Panc1 (cell line): ENCODE measurements around the gene SCP2. TPM values are rescaled to one million over a fixed set of nuclear protein-coding genes. Genes with fewer than 3 reads are reported as not detected.

Experiments
- ATAC-seq: fragments of 200-7000 bp; cut with Tn5 transposase; 2 replicates; pipeline ENCODE4 v1.9.1; 2020; ENCODE audit warnings: mild to moderate bottlenecking, moderate library complexity
- BruUV-seq: library from RNA; stranded (reverse); fragments of 400-500 nt; replicated peaks from 2 replicates; lab custom pipeline; 2021; lab: Mats Ljungman, UMichigan
- CTCF ChIA-PET: fragments of 300-600 bp; sonication (Branson Sonifier 250); formaldehyde crosslinking; loops from one replicate; lab custom pipeline; 2022; ENCODE audit warnings: antibody characterized with exemption; lab: Charles Lee
- POLR2A ChIA-PET: fragments of 300-600 bp; sonication (Branson Sonifier 250); formaldehyde crosslinking; loops from one replicate; lab custom pipeline; 2022; ENCODE audit warnings: antibody characterized with exemption; lab: Charles Lee
- DNase-seq: peaks from one replicate; pipeline ENCODE4 v3.0.0-alpha.2; 2010; ENCODE audit warnings: low read depth, low spot score
- H3K27ac ChIP-seq: 2 replicates; pipeline ENCODE4 v1.5.1; 2011; ENCODE audit warnings: mild to moderate bottlenecking, low read length, inconsistent platforms
- H3K27me3 ChIP-seq: fragments of 200-500 bp; sonication (Bioruptor generic); 2 replicates; pipeline ENCODE4 v1.6.0; 2014; ENCODE audit warnings: low read length, inconsistent platforms; ENCODE audit not compliant: control insufficient read depth, insufficient read depth
- H3K36me3 ChIP-seq: fragments of 200-500 bp; sonication (Bioruptor generic); 2 replicates; pipeline ENCODE4 v1.5.1; 2014; ENCODE audit warnings: inconsistent platforms, mild to moderate bottlenecking, low read length, moderate library complexity; ENCODE audit not compliant: control insufficient read depth, insufficient read depth
- H3K4me1 ChIP-seq: 2 replicates; pipeline ENCODE4 v1.5.1; 2011; ENCODE audit warnings: inconsistent platforms, mild to moderate bottlenecking, low read length, moderate library complexity; ENCODE audit not compliant: control insufficient read depth, insufficient read depth
- H3K4me3 ChIP-seq, 2 experiments: 2 replicates each; pipeline ENCODE4 v1.5.1; 2011 to 2012; ENCODE audit warnings: low read depth in 2 of 2, low read length in 2 of 2, mild to moderate bottlenecking in 2 of 2, inconsistent platforms in 1 of 2, moderate library complexity in 1 of 2
- H3K9me3 ChIP-seq: fragments of 200-500 bp; sonication (Bioruptor generic); 2 replicates; pipeline ENCODE4 v1.5.1; 2014; ENCODE audit warnings: low read depth, mild to moderate bottlenecking, inconsistent platforms, low read length, moderate library complexity; ENCODE audit not compliant: control insufficient read depth, insufficient read depth
- POLR2AphosphoS5 ChIP-seq: IDR thresholded peaks from 2 replicates; pipeline ENCODE4 v1.6.1; 2012; ENCODE audit warnings: mild to moderate bottlenecking, low read depth, low read length, moderate library complexity
- SIN3A ChIP-seq: IDR thresholded peaks from 2 replicates; pipeline ENCODE4 v1.6.1; 2012; ENCODE audit warnings: low read depth, mild to moderate bottlenecking, low read length, moderate library complexity, borderline replicate concordance; ENCODE audit not compliant: insufficient read depth
- TCF7L2 ChIP-seq: IDR thresholded peaks from 2 replicates; pipeline ENCODE4 v1.6.1; 2011; ENCODE audit warnings: mild to moderate bottlenecking, low read depth, low read length, inconsistent platforms
- in situ Hi-C: cut with HindIII; loops from 2 replicates; pipeline ENCODE4 v1.10.0; 2016; ENCODE audit warnings: low sequenced_read_pairs, low pct_unique_long_range_greater_than_20kb
- intact Hi-C: fragments of 100-400 bp; cut with micrococcal nuclease; formaldehyde crosslinking; loops from one replicate; pipeline ENCODE4 v1.10.0; 2022; ENCODE audit not compliant: unreplicated experiment
- total RNA-seq: library from RNA; stranded (reverse); gene quantifications from one replicate; pipeline ENCODE4 v1.2.1, GENCODE V29; 2021; ENCODE audit not compliant: unreplicated experiment
- TF ChIP-seq, protein P1 (sequence below): fragments of 450-650 bp; IDR thresholded peaks from 2 replicates; pipeline ENCODE4 v1.5.1; 2017; ENCODE audit warnings: mild to moderate bottlenecking
- TF ChIP-seq, protein P2 (sequence below), 2 experiments: IDR thresholded peaks; 2 replicates each; pipeline ENCODE4 v1.6.1; 2011 to 2012; ENCODE audit warnings: low read depth in 2 of 2, control low read depth in 1 of 2, low read length in 1 of 2, mild to moderate bottlenecking in 1 of 2, moderate library complexity in 1 of 2; ENCODE audit not compliant: insufficient read depth in 1 of 2

The SCP2 gene
- total RNA-seq, 1 experiment from 2014 or later: 88.7 TPM

DNA sequence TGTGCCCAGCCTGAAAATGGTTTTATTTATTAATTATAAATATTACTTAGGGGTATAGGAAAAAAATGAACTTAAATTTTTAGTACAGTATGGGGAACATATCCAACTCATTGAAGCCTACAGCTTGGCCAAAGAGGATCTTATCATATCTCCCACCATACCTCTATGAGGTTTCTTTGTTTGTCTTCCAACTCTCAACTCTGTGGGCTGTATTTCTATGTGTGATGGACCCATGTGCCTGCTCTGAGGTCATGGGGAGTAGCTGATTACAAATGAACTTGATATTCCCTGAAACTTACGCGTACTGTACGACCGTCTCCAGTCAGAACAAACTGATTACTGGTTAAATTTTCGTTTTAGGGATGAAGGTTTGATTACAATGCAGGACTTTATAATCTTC, 93.5 kb downstream of the SCP2 start:
- no peaks in the 10 kb centered on the region for H3K27me3 ChIP-seq
- ChIA-PET CTCF (no interaction called here), POLR2A (no interaction called here)
- H3K36me3 ChIP-seq: no peaks in the 10 kb centered on the region
- ATAC-seq (no peak), DNase-seq (no peak)
- no peaks in the 10 kb centered on the region for H3K4me1 ChIP-seq
- no peak overlapping the region for H3K27ac ChIP-seq
- no peaks in the 10 kb centered on the region for H3K9me3 ChIP-seq
- in situ Hi-C loops (no loop called here), intact Hi-C loops (no loop called here)
- no peak for TF ChIP-seq POLR2AphosphoS5
- TF ChIP-seq TCF7L2: no peak
- TF ChIP-seq SIN3A: no peak
- TF ChIP-seq, protein P1, sequence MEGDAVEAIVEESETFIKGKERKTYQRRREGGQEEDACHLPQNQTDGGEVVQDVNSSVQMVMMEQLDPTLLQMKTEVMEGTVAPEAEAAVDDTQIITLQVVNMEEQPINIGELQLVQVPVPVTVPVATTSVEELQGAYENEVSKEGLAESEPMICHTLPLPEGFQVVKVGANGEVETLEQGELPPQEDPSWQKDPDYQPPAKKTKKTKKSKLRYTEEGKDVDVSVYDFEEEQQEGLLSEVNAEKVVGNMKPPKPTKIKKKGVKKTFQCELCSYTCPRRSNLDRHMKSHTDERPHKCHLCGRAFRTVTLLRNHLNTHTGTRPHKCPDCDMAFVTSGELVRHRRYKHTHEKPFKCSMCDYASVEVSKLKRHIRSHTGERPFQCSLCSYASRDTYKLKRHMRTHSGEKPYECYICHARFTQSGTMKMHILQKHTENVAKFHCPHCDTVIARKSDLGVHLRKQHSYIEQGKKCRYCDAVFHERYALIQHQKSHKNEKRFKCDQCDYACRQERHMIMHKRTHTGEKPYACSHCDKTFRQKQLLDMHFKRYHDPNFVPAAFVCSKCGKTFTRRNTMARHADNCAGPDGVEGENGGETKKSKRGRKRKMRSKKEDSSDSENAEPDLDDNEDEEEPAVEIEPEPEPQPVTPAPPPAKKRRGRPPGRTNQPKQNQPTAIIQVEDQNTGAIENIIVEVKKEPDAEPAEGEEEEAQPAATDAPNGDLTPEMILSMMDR: no peak
- TF ChIP-seq, protein P2, sequence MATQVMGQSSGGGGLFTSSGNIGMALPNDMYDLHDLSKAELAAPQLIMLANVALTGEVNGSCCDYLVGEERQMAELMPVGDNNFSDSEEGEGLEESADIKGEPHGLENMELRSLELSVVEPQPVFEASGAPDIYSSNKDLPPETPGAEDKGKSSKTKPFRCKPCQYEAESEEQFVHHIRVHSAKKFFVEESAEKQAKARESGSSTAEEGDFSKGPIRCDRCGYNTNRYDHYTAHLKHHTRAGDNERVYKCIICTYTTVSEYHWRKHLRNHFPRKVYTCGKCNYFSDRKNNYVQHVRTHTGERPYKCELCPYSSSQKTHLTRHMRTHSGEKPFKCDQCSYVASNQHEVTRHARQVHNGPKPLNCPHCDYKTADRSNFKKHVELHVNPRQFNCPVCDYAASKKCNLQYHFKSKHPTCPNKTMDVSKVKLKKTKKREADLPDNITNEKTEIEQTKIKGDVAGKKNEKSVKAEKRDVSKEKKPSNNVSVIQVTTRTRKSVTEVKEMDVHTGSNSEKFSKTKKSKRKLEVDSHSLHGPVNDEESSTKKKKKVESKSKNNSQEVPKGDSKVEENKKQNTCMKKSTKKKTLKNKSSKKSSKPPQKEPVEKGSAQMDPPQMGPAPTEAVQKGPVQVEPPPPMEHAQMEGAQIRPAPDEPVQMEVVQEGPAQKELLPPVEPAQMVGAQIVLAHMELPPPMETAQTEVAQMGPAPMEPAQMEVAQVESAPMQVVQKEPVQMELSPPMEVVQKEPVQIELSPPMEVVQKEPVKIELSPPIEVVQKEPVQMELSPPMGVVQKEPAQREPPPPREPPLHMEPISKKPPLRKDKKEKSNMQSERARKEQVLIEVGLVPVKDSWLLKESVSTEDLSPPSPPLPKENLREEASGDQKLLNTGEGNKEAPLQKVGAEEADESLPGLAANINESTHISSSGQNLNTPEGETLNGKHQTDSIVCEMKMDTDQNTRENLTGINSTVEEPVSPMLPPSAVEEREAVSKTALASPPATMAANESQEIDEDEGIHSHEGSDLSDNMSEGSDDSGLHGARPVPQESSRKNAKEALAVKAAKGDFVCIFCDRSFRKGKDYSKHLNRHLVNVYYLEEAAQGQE (IDR thresholded peaks at IDR 0.05; ENCODE audit: insufficient read depth in 1 of 2, low read depth in 2 of 2, low read length in 1 of 2): no peak
- BruUV-seq: no TSS peak
- H3K4me3 ChIP-seq: no peak overlapping the region

DNA sequence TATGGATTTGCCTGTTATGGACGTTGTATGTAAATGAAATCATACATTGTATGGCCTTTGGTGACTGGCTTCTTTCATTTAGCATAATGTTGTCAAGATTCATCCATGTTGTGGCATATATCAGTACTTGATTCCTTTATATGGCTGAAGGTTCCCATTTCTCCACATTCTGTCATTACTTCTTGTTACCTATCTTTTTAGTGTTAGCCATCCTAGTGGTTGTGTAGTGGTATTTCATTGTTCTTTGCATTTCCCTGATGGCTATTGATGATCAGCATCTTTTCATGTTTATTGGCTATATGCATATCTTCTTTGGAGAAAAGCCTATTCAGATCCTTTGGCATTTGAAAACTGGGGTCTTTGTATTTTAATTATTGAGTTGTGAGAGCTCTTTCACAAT, 95.1 kb downstream of the SCP2 start:
- intact Hi-C loops: no loop called here

More for the DNA sequence above, 95.1 kb downstream of the SCP2 start:
- DNase-seq (no peak), ATAC-seq (no peak)
- no peaks in the 10 kb centered on the region for H3K4me1 ChIP-seq
- no peaks in the 10 kb centered on the region for H3K9me3 ChIP-seq
- H3K36me3 ChIP-seq: no peaks in the 10 kb centered on the region
- BruUV-seq: no TSS peak
- no peaks in the 10 kb centered on the region for H3K27me3 ChIP-seq
- no peak overlapping the region for H3K4me3 ChIP-seq
- no peak overlapping the region for H3K27ac ChIP-seq
- ChIA-PET POLR2A (interaction anchor here (0.6 kb wide), 1 partner anchor 700 kb away, joined by 3 read pairs; no protein-coding TSS in a partner anchor), CTCF (no interaction called here)
- in situ Hi-C loops: no loop called here
- TF ChIP-seq, protein P2 (IDR thresholded peaks at IDR 0.05; ENCODE audit: insufficient read depth in 1 of 2, low read depth in 2 of 2, low read length in 1 of 2): no peak
- TF ChIP-seq SIN3A (no peak), POLR2AphosphoS5 (no peak), TCF7L2 (no peak)
- TF ChIP-seq, protein P1: no peak
